Measurements from ENCODE around the gene SLC34A3.

The SLC34A3 gene

GRCh38 chr9:137198051-137198901, 32.4 kb upstream of the SLC34A3 start:
- no peak for DNase-seq

- no peak for DNase-seq
Observed at GRCh38 chr9:137198902-137199283, 31.8 kb upstream of the SLC34A3 start.

- DNase-seq: no peak
Observed at GRCh38 chr9:137199411-137200121, 31.1 kb upstream of the SLC34A3 start.

GRCh38 chr9:137200311-137201204, 30.1 kb upstream of the SLC34A3 start, which contains the start of gene TPRN:
TSS of gene TPRN (minus strand) at chr9:137200741. CDS start at chr9:137200711, 30 bp downstream.
- peak; percentile 99 for DNase-seq

GRCh38 chr9:137201205-137201868, 29.4 kb upstream of the SLC34A3 start:
- no peak for DNase-seq

- DNase-seq: no peak
Observed at GRCh38 chr9:137202966-137203365, 27.7 kb upstream of the SLC34A3 start.

- no peak for DNase-seq
Observed at GRCh38 chr9:137204731-137205125, 26.0 kb upstream of the SLC34A3 start.

GRCh38 chr9:137205126-137206069, 25.3 kb upstream of the SLC34A3 start, which contains the start of the genes NDOR1 and TMEM203:
TSS of gene NDOR1 (plus strand) at chr9:137205700. CDS start at chr9:137205778, 78 bp downstream.
TSS of gene TMEM203 (minus strand) at chr9:137205648. CDS start at chr9:137205414, 234 bp downstream.
- DNase-seq: peak; percentile 45

- DNase-seq: no peak
Observed at GRCh38 chr9:137206602-137207001, 24.1 kb upstream of the SLC34A3 start.

GRCh38 chr9:137211532-137211931, 19.2 kb upstream of the SLC34A3 start:
- no peak for DNase-seq

- no peak for DNase-seq
Observed at GRCh38 chr9:137212520-137212919, 18.2 kb upstream of the SLC34A3 start.

GRCh38 chr9:137213160-137214060, 17.3 kb upstream of the SLC34A3 start:
- no peak for DNase-seq

- no peak for DNase-seq
Observed at GRCh38 chr9:137214620-137215019, 16.1 kb upstream of the SLC34A3 start.

- no peak for DNase-seq
Observed at GRCh38 chr9:137215196-137215986, 15.3 kb upstream of the SLC34A3 start.

- DNase-seq: no peak
Observed at GRCh38 chr9:137216188-137216965, 14.3 kb upstream of the SLC34A3 start.

GRCh38 chr9:137217276-137218211, 13.2 kb upstream of the SLC34A3 start:
- no peak for DNase-seq

GRCh38 chr9:137218212-137218753, 12.4 kb upstream of the SLC34A3 start:
- no peak for DNase-seq
